ENCODE results near the gene COL23A1. TPM values are rescaled to one million over a fixed set of nuclear protein-coding genes. Genes with fewer than 3 reads are reported as not detected.
"Not testable (repeated sequence)": the region's sequence is repeated elsewhere in the genome, so short reads cannot be mapped to it uniquely, and the experiment has no call there.

Gene COL23A1
- total RNA-seq, 1 donor from 2014 or later = 10.7 TPM

- ATAC-seq = no peak
- DNase-seq (ENCODE audit: low spot score) = no peak
- intact Hi-C loops (cut with DNase I) = no loop called here
Measured at GRCh38 chr5:178382754-178383164, 207.4 kb downstream of the COL23A1 start.

GRCh38 chr5:178381921-178382695, 208.1 kb downstream of the COL23A1 start:
- no peak for ATAC-seq
- intact Hi-C loops (cut with DNase I) = no loop called here
- no peak for DNase-seq (ENCODE audit: low spot score)

- intact Hi-C loops (cut with DNase I) = no loop called here
- DNase-seq (ENCODE audit: low spot score) (no peak), ATAC-seq (no peak)
Measured at GRCh38 chr5:178381206-178381605, 209.0 kb downstream of the COL23A1 start.

- ATAC-seq (no peak), DNase-seq (ENCODE audit: low spot score) (no peak)
- intact Hi-C loops (cut with DNase I) = no loop called here
Measured at GRCh38 chr5:178380541-178381074, 209.6 kb downstream of the COL23A1 start.

- ATAC-seq (no peak), DNase-seq (ENCODE audit: low spot score) (no peak)
- intact Hi-C loops (cut with DNase I) = no loop called here
Measured at GRCh38 chr5:178380086-178380485, 210.1 kb downstream of the COL23A1 start.

- intact Hi-C loops (cut with DNase I) = no loop called here
- ATAC-seq = no peak
- DNase-seq (ENCODE audit: low spot score) = no peak
Measured at GRCh38 chr5:178378527-178379484, 211.4 kb downstream of the COL23A1 start.

GRCh38 chr5:178377583-178378270, 212.5 kb downstream of the COL23A1 start:
- intact Hi-C loops (cut with DNase I) = no loop called here

GRCh38 chr5:178376921-178377582, 213.1 kb downstream of the COL23A1 start:
- intact Hi-C loops (cut with DNase I) = no loop called here
- DNase-seq (ENCODE audit: low spot score) = no peak
- ATAC-seq = no peak

More at GRCh38 chr5:178377583-178378270, 212.5 kb downstream of the COL23A1 start:
- DNase-seq (ENCODE audit: low spot score) (no peak), ATAC-seq (no peak)

- DNase-seq (ENCODE audit: low spot score) (no peak), ATAC-seq (no peak)
- intact Hi-C loops (cut with DNase I) = no loop called here
Measured at GRCh38 chr5:178375348-178375747, 214.8 kb downstream of the COL23A1 start.

GRCh38 chr5:178373711-178374110, 216.5 kb downstream of the COL23A1 start:
- DNase-seq (ENCODE audit: low spot score) (no peak), ATAC-seq (no peak)
- intact Hi-C loops (cut with DNase I) = no loop called here

- intact Hi-C loops (cut with DNase I) = no loop called here
- DNase-seq (ENCODE audit: low spot score) (no peak), ATAC-seq (peak; percentile 13)
Measured at GRCh38 chr5:178372142-178372571, 218.0 kb downstream of the COL23A1 start.

GRCh38 chr5:178371362-178372111, 218.7 kb downstream of the COL23A1 start:
- ATAC-seq = peak; percentile 35
- no peak for DNase-seq (ENCODE audit: low spot score)
- intact Hi-C loops (cut with DNase I) = no loop called here

- ATAC-seq (no peak), DNase-seq (ENCODE audit: low spot score) (no peak)
- intact Hi-C loops (cut with DNase I) = no loop called here
Measured at GRCh38 chr5:178370102-178370501, 220.1 kb downstream of the COL23A1 start.

GRCh38 chr5:178369469-178369868, 220.7 kb downstream of the COL23A1 start:
- not testable (repeated sequence) for ATAC-seq

GRCh38 chr5:178368716-178369300, 221.4 kb downstream of the COL23A1 start:
- ATAC-seq = no peak
- intact Hi-C loops (cut with DNase I) = no loop called here
- DNase-seq (ENCODE audit: low spot score) = no peak

More at GRCh38 chr5:178369469-178369868, 220.7 kb downstream of the COL23A1 start:
- DNase-seq (ENCODE audit: low spot score); intact Hi-C loops (cut with DNase I): not testable (repeated sequence)

GRCh38 chr5:178368274-178368673, 221.9 kb downstream of the COL23A1 start:
- no peak for ATAC-seq
- intact Hi-C loops (cut with DNase I) = no loop called here
- DNase-seq (ENCODE audit: low spot score) = no peak

GRCh38 chr5:178367736-178368120, 222.5 kb downstream of the COL23A1 start:
- no peak for DNase-seq (ENCODE audit: low spot score)
- no peak for ATAC-seq
- intact Hi-C loops (cut with DNase I) = no loop called here

All from sciatic nerve (tissue), 2 donors.